Activated CD4-positive, CD25-positive, alpha-beta regulatory T cell treated with anti-CD3 and anti-CD28 coated beads, Interleukin-2, amount 50 U/mL, for 72 hours (primary cell): Measurements from ENCODE around the gene EEA1.
"Not testable (repeated sequence)": the region's sequence is repeated elsewhere in the genome, so short reads cannot be mapped to it uniquely, and the experiment has no call there.

ENCODE experiments used
- DNase-seq: peaks from one replicate; pipeline ENCODE4 v3.0.0; 2021

The EEA1 gene

DNA sequence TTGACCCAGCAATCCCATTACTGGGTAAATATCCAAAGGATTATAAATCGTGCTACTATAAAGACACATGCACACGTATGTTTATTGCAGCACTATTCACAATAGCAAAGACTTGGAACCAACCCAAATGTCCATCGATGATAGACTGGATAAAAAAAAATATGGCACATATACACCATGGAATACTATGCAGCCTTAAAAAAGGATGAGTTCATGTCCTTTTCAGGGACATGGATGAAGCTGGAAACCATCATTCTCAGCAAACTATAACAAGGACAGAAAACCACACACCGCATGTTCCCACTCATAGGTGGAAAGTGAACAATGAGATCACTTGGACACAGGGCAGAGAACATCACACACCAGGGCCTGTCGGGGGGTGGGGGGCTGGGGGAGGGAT lies 134.7 kb downstream of the EEA1 start:
- DNase-seq, result not testable (repeated sequence)

DNA sequence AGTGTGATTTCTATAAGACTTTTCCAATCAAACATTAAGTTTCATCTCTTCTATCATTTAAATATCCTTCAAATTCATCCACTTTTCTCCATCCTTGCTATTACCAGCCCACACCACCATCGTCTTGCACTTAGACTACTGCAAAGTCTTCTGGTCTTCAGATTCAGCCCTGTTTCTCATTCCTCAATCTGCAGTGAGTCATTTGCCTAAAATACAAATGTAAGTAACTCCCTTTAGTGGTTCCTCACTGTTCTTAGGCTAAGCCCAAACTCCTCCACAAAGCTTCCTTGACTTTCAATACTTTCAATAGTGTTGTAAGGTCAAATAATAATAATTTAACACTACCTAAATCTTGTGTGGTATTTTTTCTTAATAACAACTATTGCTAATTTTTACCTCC lies 143.1 kb downstream of the EEA1 start:
- no peak for DNase-seq

DNA sequence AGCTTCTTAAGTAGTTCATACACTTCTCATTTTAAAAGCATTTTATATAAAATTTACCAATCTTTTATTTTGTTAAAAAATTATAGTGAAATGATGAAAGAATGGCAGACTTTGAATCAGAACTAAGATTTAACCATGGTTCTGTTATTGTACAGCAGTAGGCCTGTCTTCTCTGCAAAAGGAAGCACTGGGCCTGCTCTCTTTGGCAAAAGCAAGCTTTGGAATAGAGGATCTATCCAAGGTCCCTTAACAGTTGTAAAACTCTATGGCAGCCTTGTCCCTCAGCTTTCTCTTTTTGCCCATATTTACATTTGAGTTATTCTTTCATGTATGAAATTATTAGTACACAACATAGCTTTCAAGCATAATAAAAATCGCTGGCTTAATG lies 143.5 kb downstream of the EEA1 start:
- DNase-seq, result no peak

DNA sequence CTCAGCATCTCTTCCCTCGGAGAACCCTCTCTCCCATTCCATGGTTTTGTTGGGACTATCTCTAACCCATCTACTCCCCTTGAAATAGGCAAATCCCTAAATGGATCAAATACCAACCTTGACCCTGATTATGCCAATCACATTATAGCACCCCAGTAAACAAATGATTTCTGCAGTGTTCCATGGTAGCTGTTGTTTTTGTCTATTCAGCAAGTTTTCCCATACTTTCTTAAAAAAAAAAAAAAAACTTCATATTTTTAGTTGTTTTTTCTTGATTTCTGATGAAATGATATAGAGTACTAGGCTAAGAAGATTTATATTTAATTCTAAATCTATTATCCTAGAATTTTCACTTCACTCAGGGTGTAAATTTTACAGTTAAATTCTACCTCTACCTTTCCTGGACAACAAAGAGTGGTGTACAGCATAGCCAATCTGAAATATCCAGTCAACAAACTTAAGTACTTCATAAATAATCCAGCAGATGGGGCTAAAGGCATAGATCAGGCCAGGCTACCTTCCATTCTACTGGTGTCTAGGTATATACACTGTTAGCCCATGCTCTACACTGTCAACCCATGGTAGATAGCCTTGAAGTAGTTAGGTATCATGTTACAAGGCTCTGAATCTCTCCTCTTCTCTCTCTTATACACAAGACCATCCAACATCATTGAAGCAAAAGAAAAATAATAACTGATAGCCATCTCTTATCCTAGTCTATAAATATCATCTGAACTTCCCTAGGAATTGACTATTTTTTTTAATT lies 144.1 kb downstream of the EEA1 start:
- DNase-seq, result no peak

DNA sequence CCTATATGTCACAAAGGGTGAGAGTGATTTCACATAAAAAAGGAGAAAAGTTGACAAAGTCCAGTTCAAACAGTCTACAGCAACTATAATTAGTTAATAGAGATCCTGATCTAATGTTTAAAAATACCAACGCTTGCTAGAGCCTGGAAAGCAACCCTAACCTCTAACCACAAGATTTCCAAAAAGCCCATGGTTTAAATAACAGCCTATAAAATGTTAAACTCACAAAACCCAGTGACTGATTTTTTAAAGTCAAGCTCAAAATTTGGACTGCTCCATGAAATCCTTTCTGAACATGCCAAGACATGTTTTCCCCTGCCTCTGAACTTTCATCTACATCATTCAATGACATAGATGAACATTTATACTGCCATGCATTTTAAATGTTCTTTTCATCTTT lies 144.7 kb downstream of the EEA1 start:
- DNase-seq, result no peak

DNA sequence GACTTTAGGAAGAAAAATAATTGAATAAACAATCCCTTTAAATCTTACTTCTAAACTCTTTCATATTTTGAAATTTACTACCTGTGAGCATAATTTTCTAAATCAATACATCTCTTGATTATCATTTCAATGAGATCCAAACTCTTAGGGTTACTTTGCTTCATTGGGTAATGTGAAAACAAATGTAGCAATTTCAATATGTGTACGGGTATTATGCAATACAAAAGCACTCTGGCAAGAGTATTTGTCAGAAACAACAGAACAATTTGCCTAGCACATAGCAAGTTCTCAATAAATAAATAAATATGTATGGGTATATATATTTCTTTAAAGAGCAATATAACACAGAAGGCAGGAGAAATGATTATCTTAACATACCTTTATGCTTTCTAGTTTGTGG lies 149.2 kb downstream of the EEA1 start:
- no peak for DNase-seq

DNA sequence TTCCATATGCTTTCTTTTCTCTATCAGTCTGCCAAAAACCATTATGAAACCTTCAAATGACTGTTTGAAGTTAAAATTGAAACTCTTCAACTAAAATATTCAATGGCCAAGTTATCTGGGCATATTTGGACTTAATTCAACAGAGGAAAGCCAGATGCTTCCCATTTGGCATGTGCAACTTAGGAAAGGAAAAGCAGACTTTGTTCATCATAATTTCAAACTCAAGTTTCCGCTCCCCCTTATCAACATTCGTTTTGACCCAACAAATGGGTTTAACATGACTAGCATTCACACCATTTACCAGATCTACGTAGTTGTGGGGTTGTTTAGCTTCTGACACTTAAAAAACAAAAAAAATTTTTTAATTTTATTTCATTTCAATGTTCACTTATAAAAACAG lies 150.6 kb downstream of the EEA1 start:
- DNase-seq, result no peak

DNA sequence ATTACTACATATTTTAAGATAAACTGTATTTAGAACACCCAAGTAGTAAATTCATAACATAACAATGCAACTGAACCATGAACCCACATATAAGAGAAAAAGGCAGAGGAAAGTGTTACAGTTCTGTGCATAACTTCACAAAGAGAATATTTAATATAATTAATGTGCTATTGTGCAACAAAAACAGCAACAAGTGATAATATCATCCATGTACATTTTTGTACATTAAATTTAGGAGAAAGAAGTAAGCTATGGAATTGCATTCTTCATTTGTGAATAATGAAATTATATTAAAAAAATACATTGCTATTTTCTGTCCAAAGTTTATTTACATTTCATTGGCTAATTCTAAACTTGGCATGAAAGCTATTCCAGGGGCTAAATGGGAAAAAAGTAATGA lies 153.7 kb downstream of the EEA1 start:
- no peak for DNase-seq

DNA sequence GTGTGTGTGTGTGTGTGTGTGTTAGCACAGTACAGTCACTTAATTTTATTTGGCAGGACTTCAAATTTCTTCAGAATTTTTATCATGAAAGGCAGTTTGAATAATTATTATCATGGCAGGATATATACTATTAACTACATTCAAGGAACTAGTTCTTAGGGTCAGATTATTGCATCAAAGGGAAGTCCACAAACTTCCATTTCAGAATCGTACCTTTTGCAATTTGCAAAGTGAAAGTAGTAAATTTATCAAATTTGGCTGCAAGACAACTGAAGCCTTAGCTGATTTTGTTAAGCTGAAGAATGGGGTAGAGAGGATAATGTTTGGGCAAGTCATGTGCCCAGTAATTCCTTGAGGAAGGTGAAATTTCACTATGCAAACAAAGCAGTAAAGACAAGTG lies 158.1 kb downstream of the EEA1 start:
- DNase-seq, result no peak

DNA sequence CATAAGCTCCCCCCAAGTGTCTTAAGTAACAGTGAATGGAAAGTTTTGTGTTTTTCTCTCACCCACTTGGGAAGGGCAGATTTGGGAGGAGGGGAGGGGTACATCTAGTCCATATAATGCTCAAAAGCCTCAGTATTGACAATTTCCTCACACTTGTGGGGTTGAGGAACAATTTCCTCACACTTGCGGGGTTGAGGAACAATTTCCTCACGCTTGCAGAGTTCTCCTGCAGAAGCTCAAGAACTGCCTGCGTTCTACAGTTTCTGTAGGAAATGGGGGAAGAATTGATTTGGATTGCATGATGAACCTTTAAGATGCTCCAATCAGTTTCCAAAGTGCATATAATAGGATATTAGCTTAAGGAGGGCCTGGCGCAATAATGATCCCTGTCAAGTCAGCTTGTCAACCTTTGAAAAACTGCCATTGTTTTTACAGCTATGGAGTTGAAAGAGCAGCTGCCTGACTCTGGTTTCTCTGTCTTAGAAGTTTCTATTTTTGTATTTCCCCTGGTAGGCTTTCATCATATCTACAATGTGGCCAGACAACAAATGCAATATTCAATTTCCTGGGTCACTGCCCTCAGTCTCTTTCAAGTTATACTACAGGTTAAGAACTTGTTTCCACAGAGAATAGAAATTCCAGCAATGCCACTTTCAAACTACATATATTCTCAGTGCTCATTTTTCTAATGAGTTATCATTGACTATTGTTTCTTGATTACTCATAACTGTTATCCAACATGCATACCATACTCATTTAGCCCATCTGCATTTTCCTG lies 159.8 kb downstream of the EEA1 start:
- DNase-seq, result no peak

DNA sequence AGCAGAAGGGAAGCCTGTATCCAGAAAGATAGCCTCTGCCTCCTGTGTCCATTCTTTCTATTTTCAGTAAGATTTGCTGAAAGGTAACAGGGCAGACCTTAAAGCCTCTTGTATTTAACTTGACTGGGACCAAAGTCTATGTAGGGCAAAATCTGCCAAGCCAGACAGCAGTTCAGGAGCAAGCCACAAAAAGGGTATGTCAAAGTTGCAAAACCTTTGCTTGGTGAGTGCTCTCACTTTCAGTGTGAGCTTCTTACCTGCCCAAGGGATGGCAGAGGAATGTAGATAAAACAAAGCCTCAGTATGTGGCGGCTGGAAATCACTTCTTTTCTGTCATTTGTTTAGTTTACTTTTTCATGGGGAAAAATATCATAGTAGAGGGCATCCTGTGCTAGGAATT lies 163.2 kb downstream of the EEA1 start:
- no peak for DNase-seq

DNA sequence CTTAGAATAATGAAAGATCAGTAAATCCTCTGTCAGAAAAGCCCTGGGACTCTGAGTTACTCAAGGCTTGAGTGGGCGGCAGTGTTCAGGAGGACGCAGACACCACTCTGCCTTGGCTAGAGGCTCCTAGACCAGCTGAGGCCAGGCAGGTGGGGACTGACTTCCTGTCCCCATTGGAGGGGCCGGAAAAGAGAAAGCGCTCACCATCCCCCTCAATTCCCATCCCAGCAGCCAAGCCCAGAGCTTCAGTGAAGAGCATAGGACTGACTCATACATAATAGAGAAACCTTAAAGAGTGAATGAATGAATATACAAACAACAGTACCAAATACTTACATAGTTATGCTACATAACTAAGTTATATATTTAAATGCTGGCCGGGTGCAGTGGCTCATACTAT lies 164.3 kb downstream of the EEA1 start:
- DNase-seq, result no peak

DNA sequence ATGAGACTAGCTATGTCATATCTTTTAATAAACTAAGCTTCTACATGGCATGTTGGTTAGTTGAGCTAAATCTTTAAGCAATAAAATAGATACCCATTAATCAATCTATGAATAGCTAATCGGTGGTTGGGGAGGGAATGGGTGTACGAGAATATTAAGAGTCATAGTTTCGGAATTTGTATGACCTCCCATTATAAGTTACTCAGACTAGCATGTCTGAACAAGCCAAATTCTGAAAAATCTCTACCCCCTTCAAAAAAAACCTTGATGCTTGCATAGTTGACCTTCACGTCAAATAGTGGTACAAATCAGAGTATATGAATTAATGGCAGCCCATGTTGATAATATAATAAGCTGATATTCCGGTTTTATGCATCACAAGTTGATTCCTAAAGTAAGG lies 166.3 kb downstream of the EEA1 start:
- no peak for DNase-seq

DNA sequence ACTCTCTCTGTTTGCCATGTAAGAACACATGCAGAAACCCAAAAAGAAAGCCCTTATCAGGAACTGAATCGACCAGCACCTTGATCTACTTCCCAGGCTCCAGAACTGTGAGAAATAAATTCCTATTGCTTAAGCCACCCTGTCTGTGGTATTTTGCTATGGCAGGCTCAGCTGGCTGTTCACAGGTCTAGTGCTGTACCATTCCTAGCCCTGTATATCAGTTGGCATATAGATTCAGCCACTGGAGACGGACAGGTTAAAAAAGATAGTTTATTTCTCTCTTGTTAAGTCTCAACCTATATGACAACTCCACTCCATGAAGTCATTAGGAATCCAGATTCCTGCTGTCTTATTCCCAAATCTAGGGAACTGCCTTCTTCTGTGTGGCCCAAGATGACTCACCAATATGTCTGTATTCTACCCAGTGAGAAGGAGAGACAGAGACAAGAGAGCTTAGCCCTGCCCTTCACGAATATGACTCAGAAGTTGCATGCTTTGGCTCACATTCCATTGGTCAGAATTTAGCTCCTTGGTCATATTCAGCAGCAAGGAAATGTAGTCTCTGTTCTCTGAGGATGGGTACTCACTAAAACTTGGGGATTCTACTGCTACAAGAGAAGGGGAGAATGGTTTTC lies 169.3 kb downstream of the EEA1 start:
- DNase-seq, result no peak

DNA sequence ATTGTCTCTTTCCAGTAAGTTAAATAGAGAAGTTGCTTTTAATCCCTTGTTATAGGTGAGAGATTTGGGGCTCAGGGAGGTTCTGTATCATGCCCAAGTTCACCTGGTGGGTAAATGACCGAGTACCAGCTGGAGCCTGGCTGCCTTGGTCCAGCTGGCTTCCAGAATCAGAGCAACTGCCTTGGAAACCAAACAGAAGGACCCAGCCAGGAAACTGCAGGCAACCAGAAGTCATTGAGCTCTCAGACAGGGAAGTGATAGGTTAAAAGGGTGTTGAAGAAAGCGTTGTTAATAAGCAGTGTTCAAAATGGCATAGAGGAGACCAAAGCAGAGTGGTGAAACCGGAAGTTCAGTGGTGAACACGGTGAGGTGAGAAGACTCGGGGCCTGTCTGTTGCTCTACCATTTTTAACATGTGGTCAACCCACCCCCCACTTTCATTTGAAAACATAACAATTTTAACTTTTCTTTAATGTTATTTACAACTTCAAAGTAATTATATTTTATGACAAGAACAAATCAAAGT lies 171.4 kb downstream of the EEA1 start:
- no peak for DNase-seq

DNA sequence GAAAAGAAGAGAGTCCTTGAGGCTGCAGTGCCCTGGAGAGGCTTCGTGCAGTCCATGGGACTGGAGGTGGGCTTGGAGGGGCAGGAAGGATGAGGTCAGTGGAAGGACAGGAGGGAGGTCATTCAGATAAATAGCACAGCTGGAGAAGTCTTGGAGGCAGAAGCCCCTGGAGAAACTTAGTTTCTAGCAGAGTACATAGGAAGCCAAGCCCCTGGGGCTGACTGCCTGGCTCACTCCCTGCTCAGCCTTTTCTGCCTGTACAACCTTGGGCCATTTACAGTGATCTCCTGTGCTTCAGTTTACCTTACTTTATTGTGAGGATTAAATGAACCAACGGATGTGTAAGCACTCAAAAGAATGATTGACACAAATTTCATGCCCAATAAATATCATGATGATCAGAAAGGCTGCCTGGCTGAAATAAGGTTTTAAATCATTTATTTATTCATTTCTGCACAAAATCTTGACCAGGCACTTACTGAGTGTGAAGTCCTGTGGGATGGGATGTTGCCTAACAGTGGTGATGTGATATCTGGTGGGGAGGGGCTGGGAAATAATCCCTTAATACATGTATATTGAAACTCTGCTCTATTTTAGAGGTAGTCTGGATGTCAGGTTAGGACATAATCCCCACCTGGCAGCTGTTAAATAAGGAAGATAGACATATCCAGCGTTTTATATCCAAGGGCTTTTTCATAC lies 172.0 kb downstream of the EEA1 start:
- DNase-seq, result no peak

DNA sequence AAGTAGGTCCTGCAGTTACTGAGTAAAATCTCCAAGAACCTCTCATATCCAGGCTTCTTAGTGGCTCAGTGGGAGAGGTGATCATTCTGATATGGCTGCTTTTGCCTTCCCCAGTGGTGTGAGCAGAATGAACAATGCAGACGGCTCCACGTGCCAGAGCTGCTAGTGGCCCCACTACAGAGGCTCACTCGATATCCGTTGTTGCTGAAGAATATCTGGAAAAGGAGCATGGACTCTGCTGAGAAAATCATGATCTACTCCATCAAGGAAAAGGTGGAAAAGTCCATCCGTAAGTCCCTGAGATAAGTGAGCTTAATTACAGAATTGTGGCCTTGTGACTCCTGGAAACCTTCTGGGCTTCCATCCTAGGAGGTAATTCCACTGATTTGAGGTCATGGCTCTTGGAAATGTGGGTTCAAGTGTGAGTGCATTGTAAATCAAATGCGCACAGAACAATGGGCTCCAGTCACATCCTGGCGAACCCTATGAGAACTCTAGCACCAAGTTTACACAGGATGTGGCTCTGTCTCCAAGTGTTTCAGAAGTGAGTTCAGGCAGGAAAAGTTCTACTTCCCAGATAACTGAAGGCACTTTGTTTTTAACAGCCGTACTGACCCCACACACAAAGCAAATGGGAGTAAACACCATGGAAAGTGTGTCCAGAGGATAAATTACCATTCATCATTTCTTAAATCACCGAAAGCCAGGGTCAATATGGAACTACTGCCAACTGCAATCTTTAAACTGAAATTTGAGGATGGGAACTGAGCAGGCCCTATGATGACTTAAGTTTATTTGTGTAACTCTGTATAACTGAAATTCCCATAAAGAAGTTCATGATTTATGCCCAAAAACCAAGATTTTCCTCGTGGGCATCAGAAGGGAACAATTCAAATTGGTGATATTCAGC lies 174.9 kb downstream of the EEA1 start:
- DNase-seq, result no peak

DNA sequence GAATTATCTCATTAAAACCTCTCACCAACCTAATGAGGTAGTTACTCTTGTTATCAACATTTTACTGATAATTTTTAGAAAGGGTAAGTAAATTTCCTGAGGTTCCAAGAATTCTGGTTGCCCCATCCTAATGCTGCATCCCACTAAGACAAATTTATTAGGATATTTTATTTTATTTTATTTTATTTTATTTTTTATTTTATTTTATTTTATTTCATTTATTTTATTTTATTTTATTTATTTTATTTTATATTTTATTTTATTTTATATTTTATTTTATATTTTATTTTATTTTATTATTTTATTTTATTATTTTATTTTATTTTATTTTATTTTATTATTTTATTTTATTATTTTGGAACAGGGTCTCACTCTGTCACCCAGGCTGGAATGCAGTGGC lies 179.4 kb downstream of the EEA1 start:
- DNase-seq, result not testable (repeated sequence)

DNA sequence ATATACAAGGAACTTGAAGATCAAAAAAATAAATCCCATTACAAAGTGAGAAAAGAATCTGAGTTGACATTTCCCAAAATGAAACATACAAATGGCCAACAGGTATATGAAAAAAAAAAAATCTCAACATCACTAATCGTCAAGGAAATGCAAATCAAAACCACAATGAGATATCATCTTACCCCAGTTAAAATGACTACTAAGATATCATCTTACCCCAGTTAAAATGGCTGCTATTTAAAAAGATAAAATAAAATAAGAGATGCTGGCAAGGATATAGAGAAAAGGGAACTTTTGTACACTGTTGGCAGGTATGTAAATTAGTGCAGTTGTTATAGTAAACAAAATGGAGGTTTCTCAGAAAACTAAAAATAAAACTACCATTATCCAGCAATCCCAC lies 181.9 kb downstream of the EEA1 start:
- DNase-seq, result no peak

DNA sequence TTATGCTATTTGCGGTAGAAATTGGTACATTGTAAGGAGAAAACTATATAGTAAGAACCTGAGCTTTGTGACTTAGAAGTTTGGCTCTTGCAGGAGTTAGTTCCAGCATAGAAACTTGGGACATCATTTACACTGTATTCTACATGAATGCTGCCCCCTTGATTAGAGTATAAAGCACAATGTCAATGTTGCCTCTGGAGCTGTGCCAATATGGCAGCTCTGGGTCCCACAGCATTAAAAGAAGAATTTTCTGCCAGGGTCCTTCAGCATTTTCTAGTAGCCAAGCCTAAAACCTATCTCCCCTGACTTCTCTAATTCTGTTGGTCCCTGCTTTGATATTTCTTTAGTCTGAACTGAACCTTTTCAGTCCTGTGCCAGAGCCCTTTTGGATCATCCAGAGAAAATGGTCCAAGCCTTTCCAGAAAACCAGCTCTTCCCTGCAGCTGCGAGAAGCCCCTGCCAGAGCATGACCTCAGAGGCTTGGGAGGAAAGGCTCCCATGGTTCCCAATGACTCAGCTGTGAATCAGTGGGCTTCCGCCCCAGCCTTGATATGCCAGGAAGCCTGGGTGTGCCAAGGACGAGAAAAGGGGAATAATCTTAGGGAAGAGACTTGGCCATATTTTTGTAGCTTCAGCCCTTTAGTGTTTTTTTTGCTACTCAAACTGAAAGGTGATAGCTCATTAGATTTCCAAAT lies 183.1 kb downstream of the EEA1 start:
- no peak for DNase-seq

DNA sequence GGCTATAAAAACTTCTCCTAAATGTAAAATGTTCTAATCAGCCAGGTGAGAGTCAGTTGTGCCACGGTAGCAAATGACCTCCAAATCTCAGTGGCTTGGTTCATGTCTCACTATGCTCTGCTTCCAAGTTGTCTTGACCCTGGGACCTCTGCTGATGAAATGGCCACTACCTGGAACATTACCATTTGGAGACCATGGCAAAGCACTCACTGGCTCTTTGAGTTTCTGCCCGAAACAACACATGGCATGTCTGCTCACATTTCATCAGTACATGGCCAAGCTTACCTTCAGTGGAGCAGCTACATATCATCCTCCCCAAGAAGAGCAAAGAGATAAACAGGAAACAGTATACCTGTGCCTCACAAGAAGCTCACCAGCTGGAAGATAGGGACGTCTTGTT lies 186.1 kb downstream of the EEA1 start:
- DNase-seq, result no peak

DNA sequence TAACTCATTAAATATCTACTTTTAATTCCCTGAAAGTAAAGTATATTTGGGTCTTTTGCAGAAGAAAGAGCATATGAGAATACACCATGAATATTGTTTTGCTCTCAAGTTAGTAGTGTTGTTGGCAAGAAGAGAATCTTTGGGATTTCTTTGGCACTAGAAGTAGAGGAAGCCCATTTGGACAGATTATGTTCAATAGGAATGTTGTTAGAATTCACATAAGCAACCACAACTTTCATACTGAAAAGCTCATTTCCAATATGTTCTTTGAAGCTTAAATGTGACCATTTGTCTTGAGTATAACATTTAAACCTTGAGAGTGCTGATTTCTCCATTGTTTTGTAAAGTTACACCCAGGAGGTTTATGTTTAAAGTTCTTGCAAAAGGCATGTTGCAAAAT lies 188.7 kb downstream of the EEA1 start:
- no peak for DNase-seq
